ENCODE results near the gene UBE2J1.

The UBE2J1 gene

GRCh38 chr6:89290401-89291155, 61.9 kb downstream of the UBE2J1 start:
- no peak for DNase-seq (ENCODE audit: low read depth in 2 of 2)

- DNase-seq (ENCODE audit: low read depth in 2 of 2): no peak
These were observed 62.8 kb downstream of the UBE2J1 start for GRCh38 chr6:89289710-89290109.

DNA sequence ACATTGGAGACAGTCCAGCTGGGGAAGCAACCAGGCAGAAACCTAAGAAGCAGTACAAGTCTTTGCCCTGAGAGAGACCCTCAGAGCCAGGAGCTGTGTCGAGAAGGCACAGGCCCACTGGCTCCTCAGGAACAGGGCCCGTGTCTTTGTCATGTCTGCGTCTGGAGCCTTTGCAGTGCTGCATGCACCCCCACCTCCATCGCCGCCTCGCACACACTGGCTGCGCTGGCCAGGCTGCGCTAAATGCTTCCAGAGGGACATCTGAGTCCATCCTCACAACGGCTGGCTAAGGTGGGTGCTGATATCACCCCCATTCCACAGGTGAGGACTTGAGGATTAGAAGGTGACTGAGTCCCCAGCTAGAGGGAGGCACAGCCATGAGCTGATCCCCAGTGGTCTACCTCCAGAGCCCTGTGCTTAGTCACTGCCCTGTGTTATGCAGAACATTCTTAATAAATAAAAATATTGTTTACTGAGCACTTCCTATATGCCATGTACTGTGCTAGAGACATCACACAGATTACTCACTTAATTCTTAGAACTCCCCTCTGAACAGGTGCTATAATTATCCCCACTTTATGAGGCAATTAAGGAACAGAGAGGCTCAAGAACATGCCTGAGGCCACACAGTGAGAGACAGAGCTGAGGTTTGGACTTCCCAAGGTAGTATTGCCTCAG, 65.0 kb downstream of the UBE2J1 start:
- DNase-seq (ENCODE audit: low read depth in 2 of 2): no peak

GRCh38 chr6:89286516-89286915, 66.0 kb downstream of the UBE2J1 start:
- DNase-seq (ENCODE audit: low read depth in 2 of 2): no peak

DNA sequence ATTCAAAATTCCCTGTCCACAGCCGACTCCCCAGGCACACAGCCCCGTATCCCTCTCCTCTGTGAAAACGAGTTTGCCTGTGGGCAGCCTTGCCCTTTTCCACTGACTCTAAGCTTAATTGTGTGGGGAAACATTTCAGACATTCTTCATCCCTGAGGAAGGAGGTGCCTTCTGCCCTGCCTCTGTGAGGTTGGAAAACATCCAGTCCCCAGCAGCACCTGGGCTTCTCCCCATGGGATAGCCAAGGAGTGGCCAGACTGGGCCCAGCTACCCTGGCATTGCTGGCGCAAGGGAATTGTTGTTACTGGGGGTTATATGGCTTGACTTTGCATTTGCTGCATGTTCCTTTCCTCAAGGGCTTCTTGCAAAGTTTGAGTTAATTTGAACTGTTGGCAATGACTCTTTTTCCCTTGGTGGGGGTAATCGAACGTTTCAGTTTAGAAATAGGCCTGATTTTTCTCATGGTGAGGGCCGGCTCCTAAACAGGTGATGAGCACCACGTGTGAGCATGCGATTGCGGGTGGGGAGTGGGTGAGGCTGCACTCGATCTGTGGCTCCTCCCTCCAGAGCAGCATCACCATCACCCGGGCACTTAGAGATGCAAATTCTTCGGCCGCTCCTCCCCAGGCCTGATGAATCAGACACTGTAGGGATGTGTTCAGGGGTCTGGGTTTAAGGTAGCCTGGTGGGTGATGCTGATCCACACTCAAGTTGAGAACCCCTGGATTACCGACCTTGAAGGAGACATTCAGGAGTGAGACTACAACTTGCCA, 67.4 kb downstream of the UBE2J1 start:
- DNase-seq (ENCODE audit: low read depth in 2 of 2): no peak

DNA sequence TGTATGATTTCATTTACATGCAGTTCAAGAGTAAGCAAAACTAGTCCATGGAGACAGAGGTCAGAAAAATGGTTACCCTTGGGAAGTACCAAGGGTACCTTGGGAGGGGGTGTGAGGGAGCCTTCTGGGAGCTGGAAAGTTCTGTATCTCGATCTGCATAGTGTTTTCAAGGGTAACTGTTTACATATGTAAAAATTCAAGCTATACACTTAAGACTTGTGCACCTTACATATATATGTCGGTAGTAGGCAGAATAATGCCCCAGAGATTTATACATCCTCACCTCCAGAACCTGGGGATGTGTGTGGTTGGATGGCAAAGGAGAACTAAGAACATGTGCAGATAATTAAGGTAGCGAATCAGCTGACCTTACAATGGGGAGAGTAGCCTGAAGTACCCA, 68.4 kb downstream of the UBE2J1 start:
- DNase-seq (ENCODE audit: low read depth in 2 of 2): no peak

- no peak for DNase-seq (ENCODE audit: low read depth in 2 of 2)
These were observed 69.8 kb downstream of the UBE2J1 start for GRCh38 chr6:89282749-89283148.

GRCh38 chr6:89281779-89282246, 70.7 kb downstream of the UBE2J1 start:
- no peak for DNase-seq (ENCODE audit: low read depth in 2 of 2)

GRCh38 chr6:89278956-89279355, 73.6 kb downstream of the UBE2J1 start:
- DNase-seq (ENCODE audit: low read depth in 2 of 2): no peak
